Right lobe of liver (tissue), 4 donors: Measurements from ENCODE around the gene SUB1.

Experiments used
- POLR2A ChIP-seq: fragments of 450-650 bp; IDR thresholded peaks from one replicate; pipeline ENCODE4 v1.6.1; 2017; ENCODE audit warnings: antibody characterized with exemption, mild to moderate bottlenecking
- TF ChIP-seq, protein P1 (sequence below), 4 donors: fragments of 200-600 bp in 3 of 4; fragments of 450-650 bp in 1 of 4; IDR thresholded peaks; one replicate each; pipeline versions ENCODE4 v1.5.1 to v1.8.0; 2016 to 2022; ENCODE audit warnings: antibody characterized with exemption in 4 of 4, mild to moderate bottlenecking in 2 of 4
- donor health status: DM: no; HTN: no; CAD: no.
- donor health status: DM: no; HTN: no; CAD: no.
- donor health status: DM: no; HTN: yes; CAD: no.

DNA sequence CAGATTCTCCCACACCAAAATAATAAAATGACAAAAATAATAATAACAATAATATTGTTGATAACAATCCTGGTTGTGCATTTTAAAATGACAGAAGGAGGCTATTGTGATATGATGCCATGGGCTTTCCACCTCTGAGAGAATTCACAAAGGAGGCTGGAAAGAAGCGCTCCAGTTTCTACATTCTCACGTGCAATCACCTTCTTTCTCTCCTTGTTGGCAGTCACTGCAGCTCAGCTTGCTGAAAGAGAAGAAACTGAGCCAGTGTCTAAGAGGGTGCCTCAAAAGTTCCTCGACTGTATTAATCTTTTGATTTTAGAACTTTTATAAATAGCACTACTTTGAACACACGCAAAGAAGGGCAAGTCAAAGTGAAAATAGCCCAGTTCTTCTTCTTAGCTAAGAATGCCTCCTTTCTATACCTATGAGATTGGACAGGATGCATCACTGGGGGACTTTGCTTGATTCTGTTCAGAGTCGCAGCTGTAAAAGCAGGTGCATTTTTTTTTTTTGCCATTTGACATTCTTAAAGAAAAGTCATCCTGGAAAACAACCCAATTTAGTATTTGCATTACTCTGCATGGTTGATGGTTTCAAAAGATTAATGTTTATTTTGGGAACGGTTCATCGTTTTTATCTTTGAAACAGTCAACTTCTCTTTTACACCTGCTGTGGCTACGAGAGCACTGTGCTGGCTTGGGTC lies 12.4 kb upstream of the SUB1 start:
- TF ChIP-seq, protein P1, sequence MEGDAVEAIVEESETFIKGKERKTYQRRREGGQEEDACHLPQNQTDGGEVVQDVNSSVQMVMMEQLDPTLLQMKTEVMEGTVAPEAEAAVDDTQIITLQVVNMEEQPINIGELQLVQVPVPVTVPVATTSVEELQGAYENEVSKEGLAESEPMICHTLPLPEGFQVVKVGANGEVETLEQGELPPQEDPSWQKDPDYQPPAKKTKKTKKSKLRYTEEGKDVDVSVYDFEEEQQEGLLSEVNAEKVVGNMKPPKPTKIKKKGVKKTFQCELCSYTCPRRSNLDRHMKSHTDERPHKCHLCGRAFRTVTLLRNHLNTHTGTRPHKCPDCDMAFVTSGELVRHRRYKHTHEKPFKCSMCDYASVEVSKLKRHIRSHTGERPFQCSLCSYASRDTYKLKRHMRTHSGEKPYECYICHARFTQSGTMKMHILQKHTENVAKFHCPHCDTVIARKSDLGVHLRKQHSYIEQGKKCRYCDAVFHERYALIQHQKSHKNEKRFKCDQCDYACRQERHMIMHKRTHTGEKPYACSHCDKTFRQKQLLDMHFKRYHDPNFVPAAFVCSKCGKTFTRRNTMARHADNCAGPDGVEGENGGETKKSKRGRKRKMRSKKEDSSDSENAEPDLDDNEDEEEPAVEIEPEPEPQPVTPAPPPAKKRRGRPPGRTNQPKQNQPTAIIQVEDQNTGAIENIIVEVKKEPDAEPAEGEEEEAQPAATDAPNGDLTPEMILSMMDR (IDR thresholded peaks at IDR 0.05), result no peak
- TF ChIP-seq POLR2A, result no peak
